HG02678 (cell line): ENCODE data around the gene CBFA2T3.
A peak's percentile ranks its signal among the peaks of the same experiment; 100 is the strongest.

ENCODE experiments used
- ATAC-seq: cut with Tn5 transposase; IDR thresholded peaks from one replicate; pipeline ENCODE4 v1.9.1; 2021; ENCODE audit warnings: mild to moderate bottlenecking, moderate library complexity; ENCODE audit not compliant: unreplicated experiment

Gene CBFA2T3

DNA sequence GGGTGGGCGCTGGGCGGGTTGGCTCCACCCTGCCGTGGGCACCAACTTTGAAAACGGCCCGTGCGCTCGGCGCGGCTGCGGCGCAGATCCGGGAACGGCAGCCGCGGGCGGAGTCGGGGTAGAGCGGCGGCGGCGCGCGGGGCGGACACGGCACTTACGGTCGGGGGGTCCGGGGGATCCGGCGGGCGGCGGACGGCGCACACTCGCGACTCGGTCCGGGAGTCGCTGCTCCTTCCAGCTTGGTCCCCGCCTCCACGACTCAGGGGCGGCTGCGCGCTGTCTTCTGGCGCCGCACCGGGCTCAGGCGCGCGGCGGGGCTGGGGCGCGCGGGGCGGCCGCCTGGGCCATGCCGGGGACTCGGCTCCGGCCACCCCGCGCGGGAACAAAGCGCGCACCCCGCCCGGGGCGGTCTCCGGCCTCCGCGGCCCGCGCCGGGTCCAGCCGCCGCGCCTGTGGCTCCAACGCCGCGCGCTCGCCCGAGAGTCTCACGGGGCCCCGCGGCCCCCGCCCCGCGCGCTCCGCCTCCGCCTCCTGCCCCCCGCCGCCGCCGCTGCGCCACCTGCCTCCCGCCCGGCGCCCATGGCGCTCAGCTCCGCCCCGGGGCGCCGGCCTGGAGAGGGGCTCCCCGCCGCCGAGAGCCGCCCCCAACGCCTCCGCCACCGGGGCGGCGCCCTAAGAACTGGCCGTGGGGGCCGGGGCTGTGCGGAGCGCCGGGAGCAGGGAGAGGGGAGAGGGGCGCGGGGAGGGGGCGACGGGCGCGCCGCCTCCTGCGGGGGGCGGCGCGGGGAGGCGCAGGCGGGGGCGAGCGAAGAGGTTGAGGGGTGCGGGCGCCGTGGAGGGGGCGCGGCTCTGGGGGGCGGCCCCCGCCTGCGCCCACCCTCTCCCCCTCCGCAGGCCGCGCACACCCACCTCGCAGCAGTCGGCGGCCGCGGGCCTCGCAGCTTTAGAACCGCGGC lies 35.9 kb downstream of the CBFA2T3 start:
- ATAC-seq = peak; percentile 30

- no peak for ATAC-seq
Measured at GRCh38 chr16:88939972-88940861, 36.8 kb downstream of the CBFA2T3 start.

GRCh38 chr16:88939245-88939971 lies 37.6 kb downstream of the CBFA2T3 start:
- no peak for ATAC-seq

DNA sequence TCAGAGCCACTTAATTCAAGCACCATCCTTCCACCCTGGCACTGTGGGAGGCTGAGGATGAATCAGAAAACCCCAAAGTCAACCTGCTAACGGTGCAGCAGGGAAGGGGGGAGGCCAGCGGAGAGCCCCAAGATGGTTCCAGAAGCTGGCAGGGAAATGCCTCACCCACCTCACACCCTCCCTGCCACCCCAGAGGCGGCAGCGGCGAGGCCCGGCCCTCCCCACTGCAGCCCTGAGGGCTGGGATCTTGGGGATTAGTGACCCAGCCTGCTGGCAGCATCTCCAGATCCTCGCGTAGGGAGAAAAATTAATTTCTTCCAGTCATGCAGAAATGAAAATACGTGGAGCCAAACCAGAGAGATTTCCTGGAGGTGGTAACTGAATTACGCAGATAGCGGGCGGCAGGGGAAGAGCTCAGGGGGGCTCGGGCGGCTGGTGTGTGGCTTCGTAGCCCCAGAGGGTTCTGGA lies 38.2 kb downstream of the CBFA2T3 start:
- ATAC-seq = no peak

GRCh38 chr16:88938119-88938776 lies 38.8 kb downstream of the CBFA2T3 start:
- no peak for ATAC-seq

DNA sequence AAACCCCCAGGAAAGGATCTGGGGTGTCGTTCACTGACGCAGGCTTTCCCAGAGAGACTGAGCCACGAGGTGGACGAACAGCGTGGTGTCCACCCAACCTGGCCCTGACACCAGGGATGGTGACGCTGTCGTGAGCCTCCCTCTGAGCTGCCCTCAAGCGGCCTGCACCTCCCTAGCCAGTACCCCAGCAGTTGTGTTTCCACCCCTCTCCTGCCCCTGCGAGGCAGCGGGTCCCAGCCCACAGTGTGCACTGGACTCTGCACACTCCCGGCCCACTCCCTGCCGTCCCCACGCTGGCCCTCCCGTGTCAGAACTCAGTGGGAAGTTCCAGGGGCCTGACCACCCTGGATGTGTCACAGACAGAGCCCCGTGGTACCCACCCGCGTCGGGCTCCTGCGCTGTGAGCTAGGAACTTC lies 39.8 kb downstream of the CBFA2T3 start:
- ATAC-seq = no peak

- ATAC-seq = no peak
Measured at GRCh38 chr16:88936556-88937205, 40.3 kb downstream of the CBFA2T3 start.

DNA sequence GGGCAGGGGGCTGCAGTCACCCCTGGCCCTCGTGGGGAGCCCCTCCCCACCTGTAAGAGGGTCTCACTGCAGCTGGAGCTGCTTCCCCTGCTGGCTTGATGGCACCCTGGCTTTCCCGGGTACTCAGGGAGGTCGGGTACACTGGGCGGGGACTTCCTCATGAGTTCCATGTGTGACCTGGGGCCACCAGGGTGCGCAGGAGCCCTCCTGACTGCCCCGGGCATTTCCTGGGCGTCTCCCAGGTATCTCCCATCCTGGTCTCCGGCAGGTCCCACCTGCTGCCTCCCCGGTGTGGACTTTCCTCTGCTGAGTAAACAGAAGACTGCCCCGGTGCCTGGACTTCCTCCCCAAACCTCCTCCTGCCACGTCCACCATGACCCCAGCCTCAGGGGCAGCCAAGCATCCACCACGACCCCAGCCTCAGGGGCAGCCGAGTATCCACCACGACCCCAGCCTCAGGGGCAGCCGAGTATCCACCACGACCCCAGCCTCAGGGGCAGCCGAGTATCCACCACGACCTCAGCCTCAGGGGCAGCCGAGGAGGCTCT lies 40.9 kb downstream of the CBFA2T3 start:
- ATAC-seq = no peak

- no peak for ATAC-seq
Measured at GRCh38 chr16:88934066-88934667, 42.8 kb downstream of the CBFA2T3 start.

GRCh38 chr16:88932929-88933328 lies 44.1 kb downstream of the CBFA2T3 start:
- ATAC-seq = no peak

DNA sequence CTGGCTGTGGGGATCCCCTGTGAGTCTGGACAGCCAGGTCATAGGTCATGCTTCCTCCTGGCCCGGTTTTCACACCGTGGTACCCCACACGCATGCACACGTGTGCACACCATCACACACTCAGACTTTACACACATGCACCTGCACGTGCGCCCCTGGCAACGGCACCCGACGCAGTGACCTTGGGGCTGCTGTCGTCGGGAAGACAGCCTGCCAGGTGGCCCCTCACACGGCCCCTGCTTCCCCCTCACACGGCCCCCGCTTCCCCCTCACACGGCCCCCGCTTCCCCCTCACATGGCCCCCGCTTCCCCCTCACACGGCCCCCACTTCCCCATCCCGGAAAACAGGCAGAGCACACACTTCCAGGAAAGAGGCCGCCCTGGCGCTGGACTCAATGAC lies 45.1 kb downstream of the CBFA2T3 start:
- no peak for ATAC-seq

DNA sequence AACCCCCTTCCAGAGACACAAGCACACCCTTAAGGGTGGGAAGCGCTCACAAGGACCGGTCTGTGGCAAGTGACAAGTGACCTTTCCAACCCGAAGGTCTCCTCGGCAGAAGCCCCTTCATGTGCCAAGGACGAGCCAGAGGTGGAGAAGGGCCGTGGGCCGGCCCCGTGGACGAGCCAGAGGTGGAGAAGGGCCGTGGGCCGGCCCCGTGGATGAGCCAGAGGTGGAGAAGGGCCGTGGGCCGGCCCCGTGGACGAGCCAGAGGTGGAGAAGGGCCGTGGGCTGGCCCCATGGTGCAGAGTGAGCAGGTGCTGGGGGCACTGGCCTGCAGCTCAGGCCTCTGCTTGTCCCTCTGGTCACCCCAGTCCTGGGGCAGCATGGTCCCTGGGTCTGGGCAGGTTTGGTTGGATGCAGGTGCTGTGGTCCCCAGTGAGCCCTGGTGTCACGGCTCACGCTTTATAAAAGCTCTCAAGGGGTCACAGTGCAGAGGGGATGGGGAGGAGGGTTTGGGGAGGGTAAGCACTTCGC lies 45.6 kb downstream of the CBFA2T3 start:
- ATAC-seq = no peak

- no peak for ATAC-seq
Measured at GRCh38 chr16:88930716-88931115, 46.3 kb downstream of the CBFA2T3 start.

DNA sequence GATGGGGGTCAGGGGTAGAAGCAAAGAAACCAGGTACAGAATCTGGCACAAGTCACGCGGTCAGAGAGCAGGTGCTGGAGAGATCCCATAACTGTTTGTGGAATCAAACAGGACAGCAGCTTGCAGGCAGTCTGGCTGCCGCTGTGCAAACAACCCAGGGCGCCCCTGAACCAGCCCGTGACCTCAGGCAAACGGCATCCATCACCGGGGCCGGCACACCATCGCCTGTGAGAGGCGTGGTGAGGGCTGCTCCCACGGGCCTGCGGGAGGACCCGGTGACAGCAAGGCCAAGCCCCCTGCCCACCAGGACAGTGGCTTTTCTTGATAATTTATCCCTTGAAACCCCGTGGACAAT lies 47.9 kb downstream of the CBFA2T3 start:
- no peak for ATAC-seq

DNA sequence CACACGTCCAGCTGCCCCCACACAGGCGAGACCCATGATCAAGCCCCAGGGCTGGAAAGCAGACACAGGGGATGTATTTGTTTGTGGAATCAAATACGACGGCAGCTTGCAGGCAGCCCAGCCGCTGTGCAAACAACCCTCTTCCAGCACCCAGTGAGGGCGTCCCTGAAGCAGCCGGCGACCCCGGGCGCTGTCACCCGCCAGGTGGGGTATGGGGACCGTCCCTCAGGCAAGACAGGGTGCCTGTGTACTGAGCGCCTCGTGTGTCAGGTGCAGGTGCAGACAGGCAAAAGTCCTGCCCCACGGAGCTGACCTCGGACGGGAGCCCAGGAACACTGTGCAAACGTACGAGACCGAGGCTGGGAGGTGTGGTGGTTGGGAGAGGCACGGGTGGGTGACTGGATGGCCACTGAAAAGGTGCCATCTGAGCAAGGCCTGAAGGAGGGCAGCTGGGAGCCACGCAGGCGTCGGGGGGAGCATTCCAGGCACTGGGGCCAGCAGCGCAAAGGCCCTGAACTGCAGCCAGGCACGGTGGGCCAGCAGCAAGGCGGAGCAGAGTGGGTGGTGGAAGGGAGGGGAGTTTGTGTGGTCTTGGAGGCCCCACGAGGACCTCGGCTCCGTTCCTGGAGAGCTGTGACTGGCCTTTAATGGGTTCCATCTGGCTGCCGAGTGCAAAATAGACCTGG lies 48.5 kb downstream of the CBFA2T3 start:
- ATAC-seq = no peak

DNA sequence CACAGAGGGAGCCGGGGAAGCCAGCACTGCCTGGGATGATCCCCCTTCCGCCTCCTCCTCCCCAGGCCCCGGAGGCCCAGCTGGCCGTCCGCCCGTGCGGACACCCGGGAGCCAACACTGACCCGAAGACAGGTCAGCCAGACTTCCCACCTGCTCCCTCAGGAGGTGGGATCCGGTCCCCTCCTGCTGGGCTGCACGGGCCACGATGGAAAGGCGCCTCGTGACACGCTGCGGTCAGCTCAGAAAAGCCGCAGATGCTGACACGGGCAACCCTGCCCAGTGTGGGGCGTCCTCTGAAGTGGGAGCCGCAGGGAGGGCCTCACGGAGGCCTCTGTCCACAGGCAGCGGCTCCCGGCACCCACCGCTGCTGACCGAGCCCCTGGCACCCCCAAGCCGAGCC lies 49.3 kb downstream of the CBFA2T3 start:
- no peak for ATAC-seq

GRCh38 chr16:88927010-88927409 lies 50.0 kb downstream of the CBFA2T3 start:
- no peak for ATAC-seq

DNA sequence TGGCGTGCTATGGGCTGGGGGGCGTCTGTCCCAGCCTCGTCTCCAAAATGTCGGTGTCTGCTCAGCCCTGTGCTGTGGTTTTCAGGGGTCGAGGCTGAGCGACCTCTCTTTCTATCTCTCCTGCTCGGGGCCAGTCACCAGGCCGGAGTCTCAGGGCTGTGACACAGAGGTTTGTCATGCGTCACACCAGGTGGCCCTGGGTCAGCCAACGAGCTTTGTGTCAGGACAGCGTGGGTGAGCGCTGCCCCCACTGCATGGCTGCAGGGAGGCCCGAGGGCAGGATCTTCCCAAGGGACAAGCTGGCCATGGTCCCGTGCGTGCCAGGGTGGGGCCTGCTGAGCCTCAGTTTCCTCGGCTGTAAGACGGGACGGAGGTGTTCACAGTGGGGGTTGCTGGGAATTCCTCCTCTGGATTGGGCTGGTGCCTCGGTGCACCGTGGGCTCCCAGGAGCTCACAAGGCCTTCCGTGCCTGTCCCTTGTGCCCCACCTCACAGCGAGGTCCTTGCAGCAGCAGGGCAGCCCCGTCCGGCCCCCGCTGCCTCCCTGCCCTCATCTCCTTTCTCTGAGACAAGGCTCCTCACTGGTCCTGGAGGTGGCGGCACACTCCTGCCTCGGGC lies 50.5 kb downstream of the CBFA2T3 start:
- ATAC-seq = no peak
